ENCODE measurements around the gene MASP1.

The MASP1 gene

GRCh38 chr3:187198490-187198889 is 93.0 kb downstream of the MASP1 start:
- DNase-seq (ENCODE audit: extremely low spot score): no peak
- CTCF ChIA-PET: no interaction called here
- POLR2A ChIA-PET: no interaction called here
- no peak for TF ChIP-seq CTCF (IDR thresholded peaks at IDR 0.05; ENCODE audit: control extremely low read depth, extremely low read depth, low read depth, missing control alignments)

DNA sequence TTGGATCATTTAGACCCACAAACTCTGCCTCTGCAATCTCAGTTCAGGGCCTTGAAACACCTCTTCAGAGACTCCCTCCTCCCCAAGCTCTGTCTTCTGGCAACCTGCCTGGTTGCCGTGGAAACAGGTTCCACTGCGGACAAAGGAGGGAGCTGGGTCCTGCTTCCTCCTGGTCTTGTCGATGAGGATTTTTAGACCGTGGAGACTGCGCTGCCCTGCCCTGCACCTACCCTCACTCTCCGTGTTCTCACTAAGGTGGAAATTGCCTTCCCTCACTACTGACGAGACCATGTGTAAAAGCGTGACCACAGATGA is 94.2 kb downstream of the MASP1 start, which contains the start of gene RTP1:
TSS of gene RTP1 (plus strand) at position 152 of the 315 bp plus-strand sequence. CDS start at position 182, 30 bp downstream.
- POLR2A ChIA-PET: no interaction called here
- DNase-seq (ENCODE audit: extremely low spot score): no peak
- TF ChIP-seq CTCF (IDR thresholded peaks at IDR 0.05; ENCODE audit: control extremely low read depth, extremely low read depth, low read depth, missing control alignments): no peak
- CTCF ChIA-PET: no interaction called here

- TF ChIP-seq CTCF (IDR thresholded peaks at IDR 0.05; ENCODE audit: control extremely low read depth, extremely low read depth, low read depth, missing control alignments): no peak
- CTCF ChIA-PET: interaction anchor here (0.7 kb wide), 1 partner anchor 32 kb away, joined by 3 read pairs; no protein-coding TSS in a partner anchor
- DNase-seq (ENCODE audit: extremely low spot score): no peak
- POLR2A ChIA-PET: no interaction called here
These were observed 94.8 kb downstream of the MASP1 start for GRCh38 chr3:187196573-187197334.

GRCh38 chr3:187193181-187193580 is 98.4 kb downstream of the MASP1 start:
- POLR2A ChIA-PET: no interaction called here
- TF ChIP-seq CTCF (IDR thresholded peaks at IDR 0.05; ENCODE audit: control extremely low read depth, extremely low read depth, low read depth, missing control alignments): no peak
- DNase-seq (ENCODE audit: extremely low spot score): no peak
- CTCF ChIA-PET: interaction anchor here (1.3 kb wide), 1 partner anchor 29 kb away, joined by 3 read pairs; no protein-coding TSS in a partner anchor

DNA sequence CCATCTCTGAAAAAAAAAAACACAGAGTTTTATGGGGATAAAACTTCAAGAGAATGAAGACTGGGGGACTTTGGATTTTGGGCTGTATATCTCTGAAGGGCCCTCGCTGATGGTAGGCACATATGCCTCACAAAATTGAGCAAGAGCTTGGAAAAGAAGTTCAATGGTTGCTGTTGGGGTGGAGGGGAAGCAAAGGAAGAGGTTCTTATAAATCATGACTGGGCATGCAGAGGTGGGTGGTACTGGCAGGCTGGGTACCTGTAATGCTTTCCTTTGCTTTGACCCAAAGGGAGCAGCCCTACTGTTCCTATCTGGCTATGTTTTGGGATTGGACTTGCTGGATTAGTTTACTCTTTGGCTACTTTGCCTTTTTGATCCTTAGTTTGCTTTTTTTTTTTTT is 100.3 kb downstream of the MASP1 start:
- TF ChIP-seq CTCF (IDR thresholded peaks at IDR 0.05; ENCODE audit: control extremely low read depth, extremely low read depth, low read depth, missing control alignments): no peak
- no peak for DNase-seq (ENCODE audit: extremely low spot score)
- CTCF ChIA-PET: interaction anchor here (1.1 to 1.5 kb wide), 3 partner anchors 9 to 41 kb away, joined by 3 to 4 read pairs (median 3); no protein-coding TSS in a partner anchor
- POLR2A ChIA-PET: no interaction called here

DNA sequence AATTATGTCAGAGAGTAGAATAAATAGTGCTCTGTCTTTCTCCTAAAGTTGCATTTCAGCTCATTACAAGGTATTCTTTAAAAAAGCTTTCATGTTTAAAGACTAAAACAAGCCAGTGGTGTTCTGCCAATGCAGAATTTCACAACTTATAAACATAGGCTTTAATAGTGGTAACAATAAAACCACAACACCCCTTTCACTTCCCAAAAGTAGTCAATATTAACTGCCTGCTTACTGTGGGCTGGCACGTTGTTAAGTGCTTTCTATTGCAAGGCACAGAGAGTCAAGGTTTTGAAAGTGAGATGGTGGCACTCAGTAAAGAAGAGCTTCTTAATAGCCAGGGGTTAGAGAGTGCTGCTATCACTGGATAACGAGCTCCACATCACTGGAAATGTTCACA is 102.6 kb downstream of the MASP1 start:
- ChIA-PET CTCF (no interaction called here), POLR2A (no interaction called here)

More for the DNA sequence above, 102.6 kb downstream of the MASP1 start:
- no peak for TF ChIP-seq CTCF (IDR thresholded peaks at IDR 0.05; ENCODE audit: control extremely low read depth, extremely low read depth, low read depth, missing control alignments)
- no peak for DNase-seq (ENCODE audit: extremely low spot score)
